Aorta (tissue), 5 donors: ENCODE measurements around the gene SLC24A3. TPM values are rescaled to one million over a fixed set of nuclear protein-coding genes. Genes with fewer than 3 reads are reported as not detected.

Experiments used
- ATAC-seq: fragments of 200-7000 bp; cut with Tn5 transposase; one replicate; pipeline ENCODE4 v1.9.1; 2022; ENCODE audit warnings: moderate library complexity; ENCODE audit not compliant: low FRiP score
- DNase-seq, 2 donors: peaks; one replicate each; pipeline ENCODE4 v3.0.0-alpha.2; 2020
- H3K27ac ChIP-seq, 2 donors: one replicate each; pipeline ENCODE4 v1.5.1; 2013; ENCODE audit warnings: low read length in 2 of 2, mild to moderate bottlenecking in 2 of 2, moderate library complexity in 2 of 2, control low read depth in 1 of 2, inconsistent platforms in 1 of 2, low read depth in 1 of 2
- H3K27me3 ChIP-seq, 2 donors: one replicate each; pipeline ENCODE4 v1.6.1; 2013; ENCODE audit warnings: control low read depth in 1 of 2, low read length in 1 of 2, mild to moderate bottlenecking in 1 of 2, moderate library complexity in 1 of 2; ENCODE audit not compliant: insufficient read depth in 2 of 2, control insufficient read depth in 1 of 2
- H3K36me3 ChIP-seq, 2 donors: one replicate each; pipeline ENCODE4 v1.6.1; 2013; ENCODE audit warnings: control low read depth in 1 of 2, low read length in 1 of 2, mild to moderate bottlenecking in 1 of 2; ENCODE audit not compliant: insufficient read depth in 2 of 2, control insufficient read depth in 1 of 2
- H3K4me1 ChIP-seq, 2 donors: one replicate each; pipeline ENCODE4 v1.6.1; 2013; ENCODE audit warnings: low read length in 2 of 2, control low read depth in 1 of 2, mild to moderate bottlenecking in 1 of 2, moderate library complexity in 1 of 2; ENCODE audit not compliant: insufficient read depth in 2 of 2, control insufficient read depth in 1 of 2
- H3K4me3 ChIP-seq, 2 donors: one replicate each; pipeline ENCODE4 v1.5.1; 2013; ENCODE audit warnings: low read length in 2 of 2, control low read depth in 1 of 2, mild to moderate bottlenecking in 1 of 2
- H3K9me3 ChIP-seq: one replicate; pipeline ENCODE4 v1.6.1; 2013; ENCODE audit warnings: mild to moderate bottlenecking, low read length; ENCODE audit not compliant: control insufficient read depth
- WGBS, 2 donors: extraction: QIAGEN DNeasy Blood & Tissue Kit; methylation state at CpG; one replicate each; pipeline ENCODE4 v1.1.7; 2013; 5-methylcytosine and 5-hydroxymethylcytosine counted together
- intact Hi-C, 2 donors: fragments of 100-400 bp; cut with DNase I; formaldehyde crosslinking; loops; one replicate each; pipeline versions ENCODE4 v1.14.2 to v1.15.0; 2022
- polyA plus RNA-seq, 2 donors: library from polyadenylated mRNA; stranded (reverse); fragments of 200-250 nt; gene quantifications; one replicate each; pipeline ENCODE4 v1.2.3, GENCODE V29; 2013
- total RNA-seq, 2 donors: library from RNA; stranded (reverse); fragmentation: NEBNext Ultra II Directional; extraction: Animal tissue kit (Norgen Biotek cat#: 25700); gene quantifications; one replicate each; pipeline ENCODE4 v1.2.1, GENCODE V29; 2021
- donor health status: healthy with polysubstance abuse.
- donor health status: Bipolar disorder and iron deficiency.
- donor health status: DM: no; HTN: no; CAD: no.
- donor health status: DM: no; HTN: no; CAD: no.
- donor health status: DM: yes; HTN: yes; CAD: no.

SLC24A3 gene
- total and polyA plus RNA-seq, 4 donors = 8.8 to 24.9 (median 19.1) TPM

DNA sequence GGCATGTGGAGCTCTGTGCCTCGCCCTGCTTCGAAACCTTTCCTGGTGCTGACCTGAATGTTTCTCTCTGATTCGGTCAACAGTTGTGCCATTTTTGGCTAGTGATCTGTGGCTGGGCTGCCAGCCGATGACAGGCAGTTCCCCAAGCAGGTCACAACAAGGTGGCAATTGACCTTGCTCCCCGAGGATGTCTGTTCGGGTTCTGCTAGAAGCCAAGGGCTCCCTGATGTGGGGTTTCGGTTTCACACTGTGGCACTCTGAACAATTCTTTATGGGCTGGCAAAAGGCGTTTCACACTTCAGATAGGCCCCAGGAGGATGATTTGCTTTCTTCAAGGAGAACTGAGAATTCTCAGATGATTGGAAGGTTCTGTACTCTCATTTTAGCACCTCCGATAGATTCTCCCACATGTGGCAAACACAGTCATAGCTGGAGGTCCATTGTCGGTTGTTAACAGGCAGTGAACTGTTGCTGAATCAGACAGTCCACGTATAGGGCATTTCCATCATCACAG is 135.6 kb downstream of the SLC24A3 start:
- no peak for ATAC-seq

DNA sequence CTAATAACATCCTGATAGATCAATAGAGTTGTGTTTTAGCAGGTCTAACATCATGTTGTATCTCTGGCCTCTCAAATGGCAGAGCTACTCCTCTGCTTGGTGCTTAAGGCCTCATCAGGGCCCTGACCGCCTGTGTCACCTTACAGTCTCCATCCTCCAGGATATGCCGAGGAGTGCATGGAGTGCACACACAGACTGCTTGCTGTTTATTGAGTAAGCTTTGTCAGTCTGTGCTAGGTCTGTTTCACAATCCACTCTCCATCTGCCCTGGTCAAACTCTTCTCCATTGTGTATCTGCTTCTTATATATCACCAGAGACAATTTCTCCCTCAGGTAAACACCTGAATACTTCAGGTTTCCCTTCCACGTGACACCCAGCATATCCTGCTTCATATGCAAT is 136.1 kb downstream of the SLC24A3 start:
- Histone ChIP-seq H3K4me3 (no peak overlapping the region), H3K27me3 (no peaks in the 10 kb centered on the region), H3K9me3 (no peaks in the 10 kb centered on the region), H3K4me1 (no peaks in the 10 kb centered on the region), H3K27ac (no peak overlapping the region), H3K36me3 (peaks cover 0 to 3% of the 10 kb centered on the region in 2 donors)
- 88 to 96% methylated on average over 3 of the region's 3 CpGs for WGBS, 2 donors
- intact Hi-C loops = no loop called here
- ATAC-seq (no peak), DNase-seq (no peak)

More for the DNA sequence above, 135.6 kb downstream of the SLC24A3 start:
- H3K27ac ChIP-seq = no peak overlapping the region
- H3K27me3 ChIP-seq = no peaks in the 10 kb centered on the region
- no peaks in the 10 kb centered on the region for H3K4me1 ChIP-seq
- H3K4me3 ChIP-seq = no peak overlapping the region
- no peaks in the 10 kb centered on the region for H3K9me3 ChIP-seq
- intact Hi-C loops = no loop called here
- DNase-seq = no peak
- H3K36me3 ChIP-seq = peaks cover 0 to 3% of the 10 kb centered on the region in 2 donors
- WGBS, 2 donors = 80 to 87% methylated on average over 11 of the region's 11 CpGs

DNA sequence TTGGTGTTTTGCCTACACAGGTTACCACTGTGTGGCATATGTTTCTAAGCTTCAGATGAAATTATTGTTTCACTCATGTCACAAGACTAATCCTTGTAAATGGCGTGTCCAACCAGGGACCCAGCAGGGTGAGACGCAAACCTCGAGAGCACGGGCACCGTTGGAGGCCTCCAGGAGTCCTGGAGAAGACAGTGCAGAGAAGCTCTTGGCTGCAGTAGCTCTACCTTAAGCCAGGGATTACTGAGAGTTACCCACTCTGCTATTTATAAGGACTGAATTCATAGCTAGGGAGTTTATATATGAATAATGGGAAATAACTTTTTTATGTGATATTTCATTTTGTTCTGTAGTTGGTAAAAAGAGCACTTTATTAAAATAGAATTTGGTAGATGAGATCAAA is 137.4 kb downstream of the SLC24A3 start:
- no peaks in the 10 kb centered on the region for H3K4me1 ChIP-seq
- H3K27ac ChIP-seq = no peak overlapping the region
- intact Hi-C loops = no loop called here
- peaks cover 0 to 3% of the 10 kb centered on the region in 2 donors for H3K36me3 ChIP-seq
- no peak overlapping the region for H3K4me3 ChIP-seq
- 96 to 97% methylated on average over 5 of the region's 5 CpGs for WGBS, 2 donors
- H3K9me3 ChIP-seq = no peaks in the 10 kb centered on the region
- H3K27me3 ChIP-seq = no peaks in the 10 kb centered on the region
- DNase-seq (no peak), ATAC-seq (no peak)

GRCh38 chr20:19351542-19351941 is 139.1 kb downstream of the SLC24A3 start:
- DNase-seq (no peak), ATAC-seq (no peak)
- H3K36me3 ChIP-seq = peaks cover 0 to 3% of the 10 kb centered on the region in 2 donors
- intact Hi-C loops = no loop called here
- no peaks in the 10 kb centered on the region for H3K4me1 ChIP-seq
- H3K9me3 ChIP-seq = no peaks in the 10 kb centered on the region
- no peak overlapping the region for H3K4me3 ChIP-seq
- no peak overlapping the region for H3K27ac ChIP-seq
- 26 to 38% methylated on average over 2 of the region's 2 CpGs for WGBS, 2 donors
- no peaks in the 10 kb centered on the region for H3K27me3 ChIP-seq

GRCh38 chr20:19354950-19355349 is 142.5 kb downstream of the SLC24A3 start:
- no peak for DNase-seq
- WGBS, 2 donors = 62 to 71% methylated on average over 3 of the region's 3 CpGs
- no peaks in the 10 kb centered on the region for H3K4me1 ChIP-seq
- H3K27me3 ChIP-seq = no peaks in the 10 kb centered on the region
- no peak for ATAC-seq
- no peak overlapping the region for H3K27ac ChIP-seq
- peaks cover 2% of the 10 kb centered on the region for H3K9me3 ChIP-seq
- no peak overlapping the region for H3K4me3 ChIP-seq
- intact Hi-C loops = no loop called here
- H3K36me3 ChIP-seq = peaks cover 0 to 3% of the 10 kb centered on the region in 2 donors

GRCh38 chr20:19361790-19362189 is 149.3 kb downstream of the SLC24A3 start:
- H3K9me3 ChIP-seq = peaks cover 2% of the 10 kb centered on the region
- DNase-seq = no peak
- WGBS, 2 donors = 44 to 59% methylated on average over 3 of the region's 3 CpGs
- no peak for ATAC-seq
- H3K36me3 ChIP-seq = no peaks in the 10 kb centered on the region
- H3K4me3 ChIP-seq = no peak overlapping the region
- intact Hi-C loops = loop anchor here in 1 of 2 donors (10.0 kb wide), 1 partner anchor 133 kb away; no protein-coding TSS in a partner anchor
- no peak overlapping the region for H3K27ac ChIP-seq
- H3K27me3 ChIP-seq = no peaks in the 10 kb centered on the region
- peaks cover 2 to 7% of the 10 kb centered on the region in 2 donors for H3K4me1 ChIP-seq

DNA sequence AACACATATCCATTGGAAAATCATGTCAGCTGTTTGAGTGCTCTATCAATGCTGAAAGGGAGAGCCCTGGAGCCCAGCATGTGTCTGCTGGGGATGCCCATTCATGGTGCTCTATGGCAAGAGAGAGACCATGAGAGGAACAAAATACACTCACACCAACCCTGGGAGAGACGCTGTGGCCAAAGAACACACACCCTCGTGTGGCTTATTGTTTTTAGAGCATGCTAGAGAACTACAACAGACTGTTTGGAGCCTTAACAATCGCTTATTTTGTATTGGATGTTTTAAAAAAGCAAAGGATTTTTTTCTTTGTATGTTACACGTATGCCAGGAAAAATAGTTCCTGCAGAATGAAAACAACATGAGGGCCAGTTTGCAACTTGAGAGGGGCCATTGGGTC is 151.0 kb downstream of the SLC24A3 start:
- Histone ChIP-seq H3K27ac (no peak overlapping the region), H3K27me3 (no peaks in the 10 kb centered on the region), H3K4me1 (peaks cover 2 to 7% of the 10 kb centered on the region in 2 donors), H3K9me3 (no peaks in the 10 kb centered on the region), H3K36me3 (no peaks in the 10 kb centered on the region), H3K4me3 (no peak overlapping the region)
- peak; percentile 74 for ATAC-seq
- no peak for DNase-seq
- intact Hi-C loops = loop anchor here in 1 of 2 donors (10.0 kb wide), 1 partner anchor 131 kb away; no protein-coding TSS in a partner anchor
- WGBS, 2 donors = 4% methylated on average over 4 of the region's 4 CpGs

DNA sequence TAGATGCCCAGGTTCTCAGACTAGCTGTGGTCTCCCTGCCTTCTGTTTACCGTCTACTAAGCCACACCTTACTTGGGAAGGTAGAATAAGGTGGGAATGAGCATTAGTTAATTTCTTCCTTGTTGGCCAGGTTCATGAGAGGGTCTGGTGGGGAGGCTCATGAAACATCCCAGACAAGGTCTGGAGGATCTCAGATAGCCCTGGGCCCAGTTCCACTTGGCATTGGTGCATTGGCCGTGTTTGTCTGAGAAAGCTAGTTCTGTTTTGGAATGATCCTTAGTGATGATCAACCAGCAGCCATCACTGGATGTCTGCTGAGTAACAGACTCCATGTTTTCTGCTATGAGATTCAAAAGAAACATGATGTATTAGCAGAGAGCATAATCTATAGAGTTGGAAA is 155.1 kb downstream of the SLC24A3 start:
- WGBS, 2 donors = 83 to 88% methylated on average over 2 of the region's 2 CpGs
- no peaks in the 10 kb centered on the region for H3K9me3 ChIP-seq
- H3K4me3 ChIP-seq = no peak overlapping the region
- DNase-seq = no peak
- no peaks in the 10 kb centered on the region for H3K27me3 ChIP-seq
- H3K36me3 ChIP-seq = no peaks in the 10 kb centered on the region
- peaks cover 2 to 7% of the 10 kb centered on the region in 2 donors for H3K4me1 ChIP-seq
- H3K27ac ChIP-seq = no peak overlapping the region
- intact Hi-C loops = loop anchor here in 1 of 2 donors (10.0 kb wide), 1 partner anchor 127 kb away; no protein-coding TSS in a partner anchor
- ATAC-seq = no peak

- 55 to 61% methylated on average over 3 of the region's 3 CpGs for WGBS, 2 donors
- Histone ChIP-seq H3K36me3 (no peaks in the 10 kb centered on the region), H3K4me3 (no peak overlapping the region), H3K9me3 (no peaks in the 10 kb centered on the region), H3K4me1 (peaks cover 2 to 7% of the 10 kb centered on the region in 2 donors), H3K27ac (no peak overlapping the region), H3K27me3 (no peaks in the 10 kb centered on the region)
- no peak for ATAC-seq
- intact Hi-C loops = loop anchor here in 1 of 2 donors (10.0 kb wide), 1 partner anchor 126 kb away; no protein-coding TSS in a partner anchor
- DNase-seq = no peak
Measured at GRCh38 chr20:19368351-19368750, 155.9 kb downstream of the SLC24A3 start.
